VCaP (cell line): Measurements from ENCODE around the gene NFAM1.

ENCODE experiments used
- H3K27ac ChIP-seq: fragments of 450-650 bp; 2 replicates; pipeline ENCODE4 v1.5.1; 2017
- CTCF ChIP-seq: fragments of 450-650 bp; conservative IDR thresholded peaks from 2 replicates; pipeline ENCODE4 v1.5.1; 2017; ENCODE audit warnings: mild to moderate bottlenecking, moderate library complexity

NFAM1 gene

GRCh38 chr22:42358643-42359558 is 73.3 kb downstream of the NFAM1 start:
- no peak overlapping the region for H3K27ac ChIP-seq
- TF ChIP-seq CTCF: no peak

GRCh38 chr22:42357634-42358296 is 74.4 kb downstream of the NFAM1 start:
- peak overlapping the region; percentile 68 for H3K27ac ChIP-seq
- TF ChIP-seq CTCF: no peak

- peak overlapping the region; percentile 68 for H3K27ac ChIP-seq
- no peak for TF ChIP-seq CTCF
Measured at GRCh38 chr22:42357221-42357620, 75.0 kb downstream of the NFAM1 start.

- peak overlapping the region; percentile 68 for H3K27ac ChIP-seq
- no peak for TF ChIP-seq CTCF
Measured at GRCh38 chr22:42356533-42356932, 75.7 kb downstream of the NFAM1 start.

- H3K27ac ChIP-seq: no peak overlapping the region
- TF ChIP-seq CTCF: no peak
Measured at GRCh38 chr22:42353883-42354727, 78.1 kb downstream of the NFAM1 start.

GRCh38 chr22:42350373-42350772 is 81.8 kb downstream of the NFAM1 start:
- no peak for TF ChIP-seq CTCF

More at GRCh38 chr22:42350373-42350772, 81.8 kb downstream of the NFAM1 start:
- H3K27ac ChIP-seq: no peak overlapping the region
